CD14-positive monocyte (primary cell): ENCODE measurements around the gene GNAL. TPM values are rescaled to one million over a fixed set of nuclear protein-coding genes. Genes with fewer than 3 reads are reported as not detected.

Experiments
- DNase-seq, 3 donors: peaks; one replicate each; pipeline ENCODE4 v3.0.0-alpha.2; 2011 to 2022
- H2AFZ ChIP-seq: 2 replicates; pipeline ENCODE4 v1.6.0; 2012; ENCODE audit warnings: mild to moderate bottlenecking, low read depth, low read length, inconsistent platforms; ENCODE audit not compliant: insufficient read depth, poor library complexity, severe bottlenecking
- H3K27ac ChIP-seq, 2 donors: 1 replicate in 1 of 2; 2 replicates in 1 of 2; pipeline ENCODE4 v1.5.1; 2012 to 2013; ENCODE audit warnings: low read length in 2 of 2, control low read depth in 1 of 2, inconsistent platforms in 1 of 2, low read depth in 1 of 2, mild to moderate bottlenecking in 1 of 2
- H3K27me3 ChIP-seq, 2 donors: one replicate each; pipeline versions ENCODE4 v1.6.0 to v1.6.1; 2011 to 2013; ENCODE audit warnings: low read length in 2 of 2; ENCODE audit not compliant: control insufficient read depth in 2 of 2, insufficient read depth in 2 of 2
- H3K36me3 ChIP-seq, 2 donors: replicated peaks in 1 of 2; 1 replicate in 1 of 2; 2 replicates in 1 of 2; pipeline versions ENCODE4 v1.5.1 to v1.6.1; 2012 to 2013; ENCODE audit warnings: low read length in 2 of 2, control low read depth in 1 of 2, inconsistent platforms in 1 of 2, mild to moderate bottlenecking in 1 of 2; ENCODE audit not compliant: insufficient read depth in 2 of 2, control insufficient read depth in 1 of 2
- H3K4me1 ChIP-seq, 2 donors: 1 replicate in 1 of 2; 2 replicates in 1 of 2; pipeline versions ENCODE4 v1.5.1 to v1.6.1; 2012 to 2013; ENCODE audit warnings: low read length in 2 of 2, control low read depth in 1 of 2, inconsistent platforms in 1 of 2, mild to moderate bottlenecking in 1 of 2, moderate library complexity in 1 of 2; ENCODE audit not compliant: insufficient read depth in 2 of 2, control insufficient read depth in 1 of 2
- H3K4me2 ChIP-seq: replicated peaks from 2 replicates; pipeline ENCODE3; 2012; ENCODE audit warnings: low read length, moderate library complexity, mild to moderate bottlenecking; ENCODE audit not compliant: poor library complexity, severe bottlenecking; ENCODE audit errors: extremely low read depth
- H3K4me3 ChIP-seq, 3 experiments: fragments of 200-600 bp in 1 of 3; sonication (generic) in 1 of 3; replicated peaks in 1 of 3; 1 replicate in 2 of 3; 2 replicates in 1 of 3; pipeline ENCODE4 v1.5.1; 2011 to 2013; ENCODE audit warnings: low read length in 3 of 3, mild to moderate bottlenecking in 3 of 3, control low read depth in 2 of 3, low read depth in 2 of 3, inconsistent platforms in 1 of 3, moderate library complexity in 1 of 3
- H3K79me2 ChIP-seq: 2 replicates; pipeline ENCODE4 v1.6.0; 2012; ENCODE audit warnings: mild to moderate bottlenecking, control low read depth, inconsistent platforms, low read length, moderate library complexity; ENCODE audit not compliant: insufficient read depth
- H3K9ac ChIP-seq: 2 replicates; pipeline ENCODE4 v1.6.0; 2017; ENCODE audit warnings: low read length, mild to moderate bottlenecking; ENCODE audit not compliant: insufficient read depth, poor library complexity, severe bottlenecking
- H3K9me3 ChIP-seq, 2 donors: replicated peaks in 1 of 2; 1 replicate in 1 of 2; 2 replicates in 1 of 2; pipeline versions ENCODE4 v1.5.1 to v1.6.1; 2012 to 2013; ENCODE audit warnings: low read length in 2 of 2, control low read depth in 1 of 2; ENCODE audit not compliant: control insufficient read depth in 1 of 2, insufficient read depth in 1 of 2
- H4K20me1 ChIP-seq: 2 replicates; pipeline ENCODE4 v1.6.0; 2012; ENCODE audit warnings: mild to moderate bottlenecking, low read length, control low read depth, moderate library complexity; ENCODE audit not compliant: insufficient read depth
- H3K27ac Mint-ChIP-seq, 7 donors: one replicate each; pipeline ENCODE4 v1.8.0; 2020; ENCODE audit warnings: mild to moderate bottlenecking in 7 of 7, mixed read lengths in 7 of 7, moderate library complexity in 6 of 7, inconsistent platforms in 2 of 7
- H3K27me3 Mint-ChIP-seq, 3 donors: one replicate each; pipeline ENCODE4 v1.8.0; 2021 to 2022; ENCODE audit warnings: low read depth in 3 of 3, mild to moderate bottlenecking in 3 of 3, mixed read lengths in 3 of 3, moderate library complexity in 3 of 3, inconsistent platforms in 1 of 3
- H3K36me3 Mint-ChIP-seq, 2 donors: one replicate each; pipeline ENCODE4 v1.8.0; 2020; ENCODE audit warnings: mixed read lengths in 2 of 2, inconsistent platforms in 1 of 2, mild to moderate bottlenecking in 1 of 2
- H3K4me1 Mint-ChIP-seq: one replicate; pipeline ENCODE4 v1.8.0; 2020; ENCODE audit warnings: mild to moderate bottlenecking, mixed read lengths
- H3K4me3 Mint-ChIP-seq, 2 donors: one replicate each; pipeline ENCODE4 v1.8.0; 2020; ENCODE audit warnings: mild to moderate bottlenecking in 2 of 2, mixed read lengths in 2 of 2, moderate library complexity in 1 of 2
- H3K9me3 Mint-ChIP-seq, 7 donors: one replicate each; pipeline ENCODE4 v1.8.0; 2020 to 2022; ENCODE audit warnings: mixed read lengths in 7 of 7, mild to moderate bottlenecking in 6 of 7, moderate library complexity in 6 of 7, inconsistent platforms in 2 of 7
- CTCF ChIP-seq: fragments of 200-600 bp; IDR thresholded peaks from one replicate; pipeline ENCODE4 v1.8.0; 2022; ENCODE audit warnings: antibody characterized with exemption, mild to moderate bottlenecking
- WGBS: methylation state at CpG from one replicate; pipeline ENCODE4 v1.1.5; 2013; ENCODE audit warnings: missing lambda C conversion rate; ENCODE audit not compliant: insufficient coverage; 5-methylcytosine and 5-hydroxymethylcytosine counted together
- intact Hi-C, 2 donors: fragments of 100-400 bp; cut with micrococcal nuclease; formaldehyde crosslinking; loops; one replicate each; pipeline versions ENCODE4 v1.15.0 to v1.15.1; 2023
- polyA plus RNA-seq, 3 donors: library from polyadenylated mRNA; depleted of rRNA in 1 of 3; unstranded in 2 of 3; stranded (reverse) in 1 of 3; fragments of 300-500 nt in 2 of 3; fragments of >200 nt in 1 of 3; fragmentation: Illumina TruSeq in 2 of 3; gene quantifications; 1 replicate in 2 of 3; 2 replicates in 1 of 3; pipeline ENCODE4 v1.2.3, GENCODE V29; 2012 to 2021

GNAL gene
- polyA plus RNA-seq, 3 donors = 0.01 to 0.03 TPM; not detected in 1

GRCh38 chr18:11700876-11701275 lies 11.8 kb downstream of the GNAL start:
- Histone ChIP-seq H3K4me3 (no peak overlapping the region), H3K27me3 (no peaks in the 10 kb centered on the region), H3K9ac (no peak overlapping the region), H3K27ac (no peak overlapping the region), H3K9me3 (no peaks in the 10 kb centered on the region), H2AFZ (no peak overlapping the region), H3K4me1 (no peaks in the 10 kb centered on the region), H3K36me3 (no peaks in the 10 kb centered on the region), H3K4me2 (no peak overlapping the region), H3K79me2 (no peaks in the 10 kb centered on the region), H4K20me1 (no peaks in the 10 kb centered on the region)
- Mint-ChIP-seq H3K4me3 (no peak overlapping the region), H3K9me3 (peaks cover 0 to 2% (median 0%) of the 10 kb centered on the region in 7 donors), H3K36me3 (no peaks in the 10 kb centered on the region), H3K27me3 (peaks cover 9 to 12% (median 12%) of the 10 kb centered on the region in 3 donors), H3K27ac (no peak overlapping the region), H3K4me1 (no peaks in the 10 kb centered on the region)
- intact Hi-C loops = no loop called here
- TF ChIP-seq CTCF = no peak
- DNase-seq = no peak
- WGBS = 95% methylated on average over 4 of the region's 6 CpGs

DNA sequence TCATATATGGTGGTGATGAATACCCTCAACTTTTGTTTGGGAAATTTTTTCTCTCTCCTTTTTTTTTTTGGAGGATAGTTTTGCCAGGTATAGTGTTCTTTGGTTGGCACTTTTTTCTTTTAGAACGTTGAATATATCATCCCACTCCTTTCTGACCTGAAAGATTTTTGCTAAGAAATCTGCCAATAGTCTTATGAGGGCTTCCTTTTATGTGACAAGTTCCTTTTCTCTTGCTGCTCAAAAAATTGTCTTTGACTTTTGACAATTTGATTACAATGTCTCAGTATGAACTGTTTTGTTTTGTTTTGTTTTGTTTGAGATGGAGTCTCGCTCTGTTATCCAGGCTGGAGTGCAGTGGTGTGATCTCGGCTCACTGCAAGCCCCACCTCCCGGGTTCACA lies 21.5 kb downstream of the GNAL start:
- no CpG with 5 or more reads among the region's 4 CpGs for WGBS
- Histone ChIP-seq H3K9me3 (no peaks in the 10 kb centered on the region), H3K4me2 (no peak overlapping the region), H3K4me3 (no peak overlapping the region), H3K36me3 (no peaks in the 10 kb centered on the region), H3K27ac (no peak overlapping the region), H3K79me2 (no peaks in the 10 kb centered on the region), H3K4me1 (no peaks in the 10 kb centered on the region), H3K9ac (no peak overlapping the region), H3K27me3 (peaks cover 2 to 7% of the 10 kb centered on the region in 2 donors), H4K20me1 (no peaks in the 10 kb centered on the region), H2AFZ (no peak overlapping the region)
- H3K4me3 Mint-ChIP-seq = no peak overlapping the region
- H3K36me3 Mint-ChIP-seq = no peaks in the 10 kb centered on the region
- DNase-seq = no peak
- TF ChIP-seq CTCF = no peak
- no peak overlapping the region for H3K27ac Mint-ChIP-seq
- no peaks in the 10 kb centered on the region for H3K4me1 Mint-ChIP-seq
- intact Hi-C loops = no loop called here
- peaks cover 0 to 18% (median 5%) of the 10 kb centered on the region in 7 donors for H3K9me3 Mint-ChIP-seq
- peaks cover 7 to 30% (median 7%) of the 10 kb centered on the region in 3 donors for H3K27me3 Mint-ChIP-seq
